ENCODE results near the gene LARP4B. TPM values are rescaled to one million over a fixed set of nuclear protein-coding genes. Genes with fewer than 3 reads are reported as not detected.

Gene LARP4B
- total RNA-seq, 1 donor from 2014 or later, result 64.2 TPM

GRCh38 chr10:856416-857157, 74.9 kb downstream of the LARP4B start:
- Histone ChIP-seq H3K36me3 (peaks cover 32% of the 10 kb centered on the region), H3K4me3 (no peak overlapping the region), H3K4me1 (peaks cover 33% of the 10 kb centered on the region), H3K9me3 (replicated peaks) (no peaks in the 10 kb centered on the region), H3K27ac (replicated peaks) (peak overlapping the region; percentile 13), H3K27me3 (ENCODE audit: low read depth) (no peaks in the 10 kb centered on the region)
- intact Hi-C loops (cut with micrococcal nuclease), result no loop called here
- DNase-seq, result no peak
- no peak for TF ChIP-seq CTCF (IDR thresholded peaks at IDR 0.05; ENCODE audit: borderline replicate concordance)

- peaks cover 23% of the 10 kb centered on the region for H3K36me3 ChIP-seq
- H3K4me3 ChIP-seq, result no peak overlapping the region
- intact Hi-C loops (cut with micrococcal nuclease), result no loop called here
Measured at GRCh38 chr10:855671-856070, 75.8 kb downstream of the LARP4B start.

GRCh38 chr10:855079-855478, 76.4 kb downstream of the LARP4B start:
- Histone ChIP-seq H3K4me1 (peaks cover 26% of the 10 kb centered on the region), H3K36me3 (peaks cover 20% of the 10 kb centered on the region), H3K4me3 (no peak overlapping the region), H3K27ac (replicated peaks) (no peak overlapping the region), H3K9me3 (replicated peaks) (peaks cover 5% of the 10 kb centered on the region), H3K27me3 (ENCODE audit: low read depth) (no peaks in the 10 kb centered on the region)
- no peak for TF ChIP-seq CTCF (IDR thresholded peaks at IDR 0.05; ENCODE audit: borderline replicate concordance)
- intact Hi-C loops (cut with micrococcal nuclease), result no loop called here
- no peak for DNase-seq

More at GRCh38 chr10:855671-856070, 75.8 kb downstream of the LARP4B start:
- no peak for DNase-seq
- H3K27ac ChIP-seq (replicated peaks), result no peak overlapping the region
- H3K9me3 ChIP-seq (replicated peaks), result no peaks in the 10 kb centered on the region
- peaks cover 32% of the 10 kb centered on the region for H3K4me1 ChIP-seq
- H3K27me3 ChIP-seq (ENCODE audit: low read depth), result no peaks in the 10 kb centered on the region
- no peak for TF ChIP-seq CTCF (IDR thresholded peaks at IDR 0.05; ENCODE audit: borderline replicate concordance)

- Histone ChIP-seq H3K9me3 (replicated peaks) (peaks cover 12% of the 10 kb centered on the region), H3K4me1 (peaks cover 24% of the 10 kb centered on the region), H3K36me3 (peaks cover 27% of the 10 kb centered on the region), H3K27me3 (ENCODE audit: low read depth) (no peaks in the 10 kb centered on the region), H3K4me3 (no peak overlapping the region), H3K27ac (replicated peaks) (no peak overlapping the region)
- no peak for DNase-seq
- no peak for TF ChIP-seq CTCF (IDR thresholded peaks at IDR 0.05; ENCODE audit: borderline replicate concordance)
- intact Hi-C loops (cut with micrococcal nuclease), result no loop called here
Measured at GRCh38 chr10:853017-853416, 78.5 kb downstream of the LARP4B start.

- Histone ChIP-seq H3K9me3 (replicated peaks) (peaks cover 12% of the 10 kb centered on the region), H3K27me3 (ENCODE audit: low read depth) (no peaks in the 10 kb centered on the region), H3K36me3 (peaks cover 31% of the 10 kb centered on the region), H3K4me3 (no peak overlapping the region), H3K4me1 (peaks cover 29% of the 10 kb centered on the region), H3K27ac (replicated peaks) (no peak overlapping the region)
- no peak for TF ChIP-seq CTCF (IDR thresholded peaks at IDR 0.05; ENCODE audit: borderline replicate concordance)
- intact Hi-C loops (cut with micrococcal nuclease), result no loop called here
- no peak for DNase-seq
Measured at GRCh38 chr10:852386-852785, 79.1 kb downstream of the LARP4B start.
